T-helper 2 cell treated with Interferon-gamma antibody and Interleukin-4, amounts not matched to agents 5 μg/mL and 100 μg/mL, for 36 hours (primary cell): ENCODE data around the gene DNAAF1.

ENCODE experiments used
- DNase-seq: peaks from one replicate; pipeline ENCODE4 v3.0.0; 2021; ENCODE audit warnings: low spot score
- H3K27ac Mint-ChIP-seq: one replicate; pipeline ENCODE4 v1.8.0; 2021; ENCODE audit warnings: mild to moderate bottlenecking, mixed read lengths
- H3K27me3 Mint-ChIP-seq: one replicate; pipeline ENCODE4 v1.8.0; 2021; ENCODE audit warnings: low read depth, mixed read lengths
- H3K36me3 Mint-ChIP-seq: one replicate; pipeline ENCODE4 v1.8.0; 2021; ENCODE audit warnings: low read depth, mixed read lengths
- H3K4me1 Mint-ChIP-seq: one replicate; pipeline ENCODE4 v1.8.0; 2021; ENCODE audit warnings: low read depth, mixed read lengths
- H3K4me3 Mint-ChIP-seq: one replicate; pipeline ENCODE4 v1.8.0; 2022; ENCODE audit warnings: mild to moderate bottlenecking, moderate library complexity, mixed read lengths
- H3K9me3 Mint-ChIP-seq: one replicate; pipeline ENCODE4 v1.8.0; 2021; ENCODE audit warnings: mixed read lengths

The DNAAF1 gene

GRCh38 chr16:84159007-84159406 is 13.9 kb downstream of the DNAAF1 start:
- peaks cover 48% of the 10 kb centered on the region for H3K27me3 Mint-ChIP-seq
- H3K36me3 Mint-ChIP-seq = no peaks in the 10 kb centered on the region
- H3K9me3 Mint-ChIP-seq = no peaks in the 10 kb centered on the region
- peaks cover 2% of the 10 kb centered on the region for H3K4me1 Mint-ChIP-seq
- H3K27ac Mint-ChIP-seq = no peak overlapping the region
- H3K4me3 Mint-ChIP-seq = no peak overlapping the region
- no peak for DNase-seq

DNA sequence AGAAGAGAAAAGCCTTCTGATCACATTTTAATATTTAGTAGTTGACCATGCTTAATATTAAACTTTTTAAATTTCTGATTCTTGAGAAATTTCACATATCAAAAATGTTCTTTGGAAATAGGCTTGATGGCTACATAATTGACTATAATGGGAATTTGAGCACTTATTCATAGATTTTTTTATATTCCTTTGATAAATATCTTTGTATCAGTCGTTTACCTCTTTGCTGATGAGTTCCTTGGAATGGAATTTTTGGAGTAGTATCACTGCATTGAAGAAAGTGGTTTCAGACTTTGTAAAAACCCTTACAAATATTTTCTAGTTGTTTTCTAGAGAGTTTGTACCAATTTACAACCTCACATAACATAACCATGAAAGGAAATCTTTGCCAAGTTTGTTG is 14.7 kb downstream of the DNAAF1 start:
- no peaks in the 10 kb centered on the region for H3K36me3 Mint-ChIP-seq
- H3K27me3 Mint-ChIP-seq = peaks cover 55% of the 10 kb centered on the region
- no peaks in the 10 kb centered on the region for H3K9me3 Mint-ChIP-seq
- peaks cover 2% of the 10 kb centered on the region for H3K4me1 Mint-ChIP-seq
- DNase-seq = no peak
- H3K4me3 Mint-ChIP-seq = no peak overlapping the region
- H3K27ac Mint-ChIP-seq = no peak overlapping the region

DNA sequence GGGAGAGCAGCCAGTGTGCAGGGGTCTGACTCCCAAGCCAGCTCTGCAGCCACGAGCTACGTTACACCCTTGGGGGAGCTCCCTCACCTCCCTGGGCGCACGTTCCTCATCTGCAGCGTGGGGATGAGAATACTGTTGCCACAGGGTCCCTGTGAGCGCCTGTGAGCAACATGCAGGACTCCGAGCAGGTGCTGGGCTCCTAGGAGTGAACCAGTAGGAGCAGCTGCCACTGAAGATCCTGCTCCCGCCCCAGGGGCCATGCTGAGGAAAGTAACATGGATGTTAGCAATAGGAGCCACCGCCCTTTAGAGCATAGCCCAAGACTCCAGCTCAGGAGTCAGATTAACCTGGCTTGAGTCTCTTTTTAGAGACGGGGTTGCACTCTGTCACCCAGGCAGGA is 15.9 kb downstream of the DNAAF1 start:
- peaks cover 2% of the 10 kb centered on the region for H3K4me1 Mint-ChIP-seq
- H3K9me3 Mint-ChIP-seq = no peaks in the 10 kb centered on the region
- H3K36me3 Mint-ChIP-seq = no peaks in the 10 kb centered on the region
- peaks cover 55% of the 10 kb centered on the region for H3K27me3 Mint-ChIP-seq
- DNase-seq = no peak
- H3K4me3 Mint-ChIP-seq = no peak overlapping the region
- no peak overlapping the region for H3K27ac Mint-ChIP-seq

GRCh38 chr16:84161801-84162200 is 16.7 kb downstream of the DNAAF1 start:
- Mint-ChIP-seq H3K27me3 (peaks cover 54% of the 10 kb centered on the region), H3K4me1 (peaks cover 2% of the 10 kb centered on the region), H3K36me3 (no peaks in the 10 kb centered on the region), H3K9me3 (no peaks in the 10 kb centered on the region), H3K27ac (no peak overlapping the region), H3K4me3 (no peak overlapping the region)
- no peak for DNase-seq

DNA sequence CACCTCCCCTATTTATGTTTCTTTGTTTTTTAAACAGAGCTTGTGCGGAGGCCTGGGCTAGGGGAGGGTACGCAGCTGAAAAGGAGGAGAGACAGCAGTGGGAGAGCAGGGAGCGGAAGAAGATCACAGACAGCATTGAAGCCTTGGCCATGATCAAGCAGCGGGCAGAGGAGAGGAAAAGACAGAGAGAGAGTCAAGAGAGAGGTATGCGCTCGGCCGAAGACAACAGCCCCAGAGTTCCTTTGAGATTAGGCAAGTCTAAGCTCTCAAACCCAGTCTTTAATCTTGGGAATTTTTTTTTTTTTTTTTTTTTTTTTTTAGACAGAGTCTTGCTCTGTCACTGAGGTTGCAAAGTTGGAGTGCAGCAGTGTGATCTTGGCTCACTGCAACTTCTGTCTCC is 20.6 kb downstream of the DNAAF1 start:
- no peak overlapping the region for H3K27ac Mint-ChIP-seq
- H3K27me3 Mint-ChIP-seq = peaks cover 32% of the 10 kb centered on the region
- no peak for DNase-seq
- no peaks in the 10 kb centered on the region for H3K9me3 Mint-ChIP-seq
- H3K4me3 Mint-ChIP-seq = no peak overlapping the region
- H3K4me1 Mint-ChIP-seq = no peaks in the 10 kb centered on the region
- no peaks in the 10 kb centered on the region for H3K36me3 Mint-ChIP-seq

DNA sequence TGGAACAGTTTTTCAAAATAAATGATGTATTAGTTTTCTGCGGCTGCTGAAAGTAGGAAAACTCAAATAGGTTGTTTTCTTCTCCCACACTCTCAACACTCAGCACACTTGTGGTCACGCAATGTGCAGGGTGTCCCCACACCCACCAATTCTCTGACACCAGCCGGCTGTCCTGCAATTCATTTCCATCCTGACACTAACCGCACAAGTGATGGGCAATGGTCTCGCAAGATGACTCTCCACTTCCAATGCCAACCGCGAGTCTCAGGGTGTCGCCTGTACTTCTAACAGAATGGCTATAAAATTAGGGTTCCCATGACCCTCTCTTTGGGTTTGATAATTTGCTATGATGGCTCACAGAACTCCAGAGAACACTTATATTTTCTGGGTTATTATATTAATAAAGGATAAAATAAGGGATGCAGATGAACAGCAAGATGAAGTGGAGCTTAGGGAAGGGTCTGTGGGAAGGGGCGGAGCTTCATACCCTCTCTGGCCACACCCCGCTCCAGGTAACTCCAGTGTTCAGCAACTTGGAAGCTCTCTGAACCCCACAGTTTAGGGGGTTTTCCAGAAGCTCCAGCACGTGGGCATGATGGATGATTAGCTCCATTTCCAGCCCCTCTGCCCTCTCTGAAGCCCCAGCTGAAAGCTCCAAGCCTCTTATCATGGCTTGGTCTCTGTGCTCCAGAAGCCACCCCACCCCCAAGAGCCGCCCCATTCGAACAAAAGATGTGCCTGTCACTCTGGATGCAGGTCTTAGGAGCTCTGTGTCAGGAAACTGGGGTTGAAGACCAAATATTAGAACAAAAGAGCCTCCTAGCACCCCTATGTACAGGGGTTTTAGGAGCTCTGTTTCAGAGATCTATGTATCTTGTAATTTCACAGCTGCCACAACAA is 21.9 kb downstream of the DNAAF1 start:
- no peaks in the 10 kb centered on the region for H3K4me1 Mint-ChIP-seq
- no peak overlapping the region for H3K27ac Mint-ChIP-seq

GRCh38 chr16:84169765-84170310 is 24.7 kb downstream of the DNAAF1 start:
- H3K27me3 Mint-ChIP-seq = peaks cover 16% of the 10 kb centered on the region
- H3K9me3 Mint-ChIP-seq = no peaks in the 10 kb centered on the region

More for the DNA sequence above, 21.9 kb downstream of the DNAAF1 start:
- Mint-ChIP-seq H3K36me3 (no peaks in the 10 kb centered on the region), H3K4me3 (no peak overlapping the region), H3K27me3 (peaks cover 30% of the 10 kb centered on the region), H3K9me3 (no peaks in the 10 kb centered on the region)
- DNase-seq = peak; percentile 26

GRCh38 chr16:84174396-84174795 is 29.3 kb downstream of the DNAAF1 start:
- Mint-ChIP-seq H3K36me3 (peaks cover 6% of the 10 kb centered on the region), H3K4me3 (no peak overlapping the region), H3K27me3 (no peaks in the 10 kb centered on the region), H3K9me3 (no peaks in the 10 kb centered on the region), H3K27ac (no peak overlapping the region), H3K4me1 (peaks cover 3% of the 10 kb centered on the region)
- DNase-seq = no peak

More at GRCh38 chr16:84169765-84170310, 24.7 kb downstream of the DNAAF1 start:
- DNase-seq = no peak
- H3K27ac Mint-ChIP-seq = no peak overlapping the region
- H3K4me3 Mint-ChIP-seq = no peak overlapping the region
- H3K4me1 Mint-ChIP-seq = no peaks in the 10 kb centered on the region
- no peaks in the 10 kb centered on the region for H3K36me3 Mint-ChIP-seq

DNA sequence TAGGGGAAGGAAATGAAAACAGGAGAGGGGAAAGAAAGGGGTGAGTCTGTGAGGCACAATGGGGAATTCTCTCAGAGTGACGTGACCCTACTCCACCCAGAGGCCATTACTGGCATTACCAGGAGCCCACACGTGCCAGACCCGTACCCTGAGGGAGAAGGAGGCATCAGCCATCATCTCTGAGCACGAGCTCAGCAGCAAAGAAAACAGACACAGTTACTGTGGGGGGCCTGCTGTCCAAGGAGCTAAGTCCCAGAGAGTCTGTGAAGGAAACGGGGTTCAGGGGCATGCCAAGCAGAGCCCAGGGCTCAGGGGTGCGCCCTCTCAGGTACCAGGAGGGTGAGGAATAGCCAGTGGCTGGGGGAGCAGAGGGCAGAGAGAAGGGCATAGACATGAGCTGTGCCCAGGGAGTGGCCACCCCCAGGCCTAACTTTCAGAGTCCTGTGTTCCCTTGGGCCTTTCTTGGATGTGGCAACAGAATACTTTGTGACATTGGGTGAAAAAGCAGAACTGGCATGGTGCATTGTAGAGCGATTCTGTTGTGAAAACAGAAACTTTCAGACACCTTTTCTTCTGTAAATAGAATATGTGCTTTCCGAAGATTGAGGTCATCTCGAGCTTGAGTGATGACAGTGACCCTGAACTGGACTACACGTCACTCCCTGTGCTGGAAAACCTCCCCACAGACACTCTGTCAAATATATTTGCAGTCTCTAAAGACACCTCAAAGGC is 30.4 kb downstream of the DNAAF1 start:
- H3K4me1 Mint-ChIP-seq = peaks cover 3% of the 10 kb centered on the region
- H3K9me3 Mint-ChIP-seq = no peaks in the 10 kb centered on the region
- H3K27me3 Mint-ChIP-seq = no peaks in the 10 kb centered on the region
- H3K36me3 Mint-ChIP-seq = peaks cover 6% of the 10 kb centered on the region
- H3K27ac Mint-ChIP-seq = no peak overlapping the region
- H3K4me3 Mint-ChIP-seq = no peak overlapping the region
- no peak for DNase-seq

- H3K36me3 Mint-ChIP-seq = peaks cover 6% of the 10 kb centered on the region
- no peaks in the 10 kb centered on the region for H3K27me3 Mint-ChIP-seq
- peaks cover 3% of the 10 kb centered on the region for H3K4me1 Mint-ChIP-seq
- no peak overlapping the region for H3K27ac Mint-ChIP-seq
- DNase-seq = no peak
- H3K4me3 Mint-ChIP-seq = no peak overlapping the region
- H3K9me3 Mint-ChIP-seq = no peaks in the 10 kb centered on the region
Measured at GRCh38 chr16:84176192-84177053, 31.3 kb downstream of the DNAAF1 start.

DNA sequence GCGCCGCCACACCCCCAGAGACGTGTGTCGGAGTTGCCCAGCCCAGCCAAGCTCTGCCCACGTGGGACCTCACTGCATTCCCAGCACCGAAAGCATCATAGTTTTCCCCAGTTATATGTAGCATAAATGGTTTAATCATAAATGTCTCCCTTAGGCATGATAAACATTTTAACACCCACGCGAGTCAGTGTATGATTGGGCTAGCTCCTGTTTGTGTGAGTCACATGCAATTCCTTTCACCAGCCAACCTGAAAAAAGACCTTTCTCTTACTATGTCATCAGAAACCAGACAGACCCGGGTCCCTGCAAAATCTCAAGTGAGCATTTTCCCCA is 32.6 kb downstream of the DNAAF1 start:
- no peaks in the 10 kb centered on the region for H3K9me3 Mint-ChIP-seq
- peaks cover 7% of the 10 kb centered on the region for H3K36me3 Mint-ChIP-seq
- peaks cover 3% of the 10 kb centered on the region for H3K4me1 Mint-ChIP-seq
- peak; percentile 30 for DNase-seq
- H3K27me3 Mint-ChIP-seq = no peaks in the 10 kb centered on the region
- H3K27ac Mint-ChIP-seq = no peak overlapping the region
- no peak overlapping the region for H3K4me3 Mint-ChIP-seq

DNA sequence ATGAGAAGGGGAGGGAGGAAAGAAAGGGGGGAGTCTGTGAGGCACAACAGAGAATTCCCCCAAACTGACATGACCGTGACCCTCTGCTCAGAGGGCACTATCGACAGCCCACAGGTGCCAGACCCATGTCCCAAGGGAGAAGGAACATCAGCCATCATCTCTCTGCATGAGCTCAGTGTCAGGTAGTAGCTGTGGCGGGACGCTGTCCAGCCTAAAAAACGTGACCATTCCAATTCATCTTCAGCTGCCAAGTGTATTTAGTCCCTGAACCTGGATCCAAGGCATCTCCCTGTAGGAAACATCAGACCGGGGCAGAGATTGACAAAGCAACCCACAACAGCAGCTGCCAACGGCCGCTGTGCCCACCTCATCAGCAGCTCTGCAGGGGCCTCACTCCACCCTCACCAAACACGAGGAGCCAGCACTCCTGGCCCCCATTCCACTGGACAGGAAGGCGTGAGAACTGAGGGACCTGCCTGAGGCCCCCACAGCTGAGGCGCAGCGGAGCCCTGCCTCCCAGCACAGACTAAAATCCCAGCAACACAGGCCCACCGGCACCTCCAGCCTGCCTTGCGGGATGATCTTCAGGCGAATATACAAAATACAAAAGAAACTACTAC is 33.1 kb downstream of the DNAAF1 start:
- Mint-ChIP-seq H3K9me3 (no peaks in the 10 kb centered on the region), H3K4me1 (peaks cover 3% of the 10 kb centered on the region), H3K4me3 (no peak overlapping the region), H3K27ac (no peak overlapping the region), H3K36me3 (peaks cover 11% of the 10 kb centered on the region), H3K27me3 (no peaks in the 10 kb centered on the region)
- DNase-seq = no peak

DNA sequence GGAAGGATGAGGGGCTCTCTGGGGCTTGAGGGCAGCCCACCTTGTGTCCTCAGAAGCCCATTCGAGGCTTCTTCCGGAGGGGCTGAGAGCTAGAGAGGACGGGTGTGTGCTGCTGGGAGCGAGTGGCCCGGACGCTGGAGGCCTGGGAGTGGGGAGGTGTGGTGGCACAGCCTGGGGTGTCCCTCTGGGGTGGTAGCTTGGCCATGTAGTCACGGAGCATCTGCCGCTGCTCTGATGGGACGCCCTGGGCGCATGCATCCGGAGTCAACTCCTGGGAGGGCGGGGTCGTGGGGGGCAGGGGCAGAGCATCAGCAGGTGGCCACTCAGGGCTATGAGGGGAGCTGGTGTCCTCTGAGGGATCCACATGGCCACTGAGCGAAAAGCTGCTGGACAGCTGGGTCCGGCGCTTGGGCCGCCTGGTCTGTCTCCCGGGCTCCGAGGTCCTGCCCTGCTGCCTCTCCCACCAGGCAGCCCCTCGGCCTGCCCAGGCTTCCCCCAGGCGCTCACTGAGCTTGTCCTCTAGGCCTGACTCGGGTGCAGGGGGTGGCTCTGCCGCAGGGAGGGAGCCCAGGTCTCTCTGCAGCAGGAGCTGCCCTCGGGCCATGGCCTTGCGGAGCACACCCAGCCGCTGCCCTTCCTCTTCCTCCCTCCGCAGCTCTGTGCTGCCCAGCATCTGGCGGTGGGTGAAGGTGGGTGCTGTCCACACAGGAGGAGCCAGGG is 33.9 kb downstream of the DNAAF1 start:
- peaks cover 3% of the 10 kb centered on the region for H3K4me1 Mint-ChIP-seq
- H3K27ac Mint-ChIP-seq = no peak overlapping the region

More for the DNA sequence above, 33.9 kb downstream of the DNAAF1 start:
- Mint-ChIP-seq H3K4me3 (no peak overlapping the region), H3K36me3 (peaks cover 11% of the 10 kb centered on the region), H3K27me3 (no peaks in the 10 kb centered on the region), H3K9me3 (no peaks in the 10 kb centered on the region)
- DNase-seq = no peak
